ENCODE results near the gene KIAA1328.

The KIAA1328 gene

DNA sequence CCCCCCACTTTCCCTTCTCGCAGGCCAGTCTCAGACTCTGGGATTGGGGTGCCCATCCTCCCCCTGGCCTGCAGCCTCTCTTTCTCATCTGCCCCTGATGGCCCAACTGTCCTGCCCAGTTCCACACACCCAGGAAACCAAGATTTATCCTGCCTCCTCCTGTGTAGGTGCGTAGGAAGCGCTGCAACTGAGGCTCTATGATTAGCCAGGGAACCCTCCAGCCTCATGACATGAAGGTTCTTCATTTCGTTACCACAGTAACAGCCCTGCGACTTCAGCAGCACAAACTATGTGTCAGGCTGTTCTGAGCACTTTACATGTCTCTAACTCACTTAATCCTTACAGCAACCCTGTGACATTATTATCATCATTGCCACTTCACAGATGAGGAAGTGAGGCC is 430.8 kb downstream of the KIAA1328 start:
- no peak for DNase-seq

- no peak for DNase-seq
These were observed 431.6 kb downstream of the KIAA1328 start for GRCh38 chr18:37260367-37261093.

DNA sequence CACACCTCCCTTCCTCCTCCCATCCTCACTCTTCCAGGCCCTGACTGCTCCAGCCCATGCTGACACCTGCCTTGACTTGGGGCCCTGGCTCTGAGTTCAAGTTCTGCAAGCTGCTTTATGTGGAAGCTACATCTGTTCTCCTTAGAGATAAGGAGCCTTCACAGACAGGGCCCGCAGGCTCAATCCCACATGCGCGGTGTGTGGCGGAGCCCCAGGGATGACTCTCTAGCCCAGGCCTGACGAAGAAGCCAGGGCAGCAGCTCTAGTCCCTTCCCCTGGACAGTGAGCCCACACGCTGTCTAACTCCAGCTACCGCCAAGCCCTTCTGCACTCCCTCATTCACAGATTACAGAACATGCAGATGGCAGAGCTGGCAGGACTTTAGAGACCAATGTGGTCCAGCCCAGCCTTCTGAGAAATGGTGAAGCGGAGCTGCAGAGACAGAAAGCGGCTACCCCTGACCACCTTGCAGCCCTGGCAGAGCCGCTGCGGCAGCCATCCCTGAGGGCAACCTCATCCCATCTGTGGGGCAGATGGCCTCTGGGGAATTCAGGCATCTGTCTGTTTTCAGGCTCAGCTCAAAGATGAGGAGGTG is 432.4 kb downstream of the KIAA1328 start:
- DNase-seq = no peak

DNA sequence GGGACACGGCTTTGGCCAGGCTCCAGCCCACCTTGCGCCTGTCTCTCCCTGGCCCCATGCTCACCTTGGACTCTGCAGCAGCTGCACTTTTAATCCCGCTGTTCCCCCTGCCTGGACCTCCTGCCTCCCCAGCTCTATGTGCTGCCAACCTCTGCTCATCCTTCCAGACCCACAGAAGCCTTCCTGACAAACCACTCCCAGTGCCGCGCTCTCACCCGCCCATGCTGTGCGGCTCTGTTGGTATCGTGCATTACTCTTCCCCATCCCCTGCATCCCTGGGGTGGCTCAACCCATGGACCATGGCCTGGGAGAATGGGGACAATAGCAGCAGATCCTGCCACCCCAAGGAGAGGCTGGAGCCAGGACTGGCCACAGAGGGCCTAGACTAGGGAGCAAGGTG is 433.1 kb downstream of the KIAA1328 start:
- DNase-seq = no peak

DNA sequence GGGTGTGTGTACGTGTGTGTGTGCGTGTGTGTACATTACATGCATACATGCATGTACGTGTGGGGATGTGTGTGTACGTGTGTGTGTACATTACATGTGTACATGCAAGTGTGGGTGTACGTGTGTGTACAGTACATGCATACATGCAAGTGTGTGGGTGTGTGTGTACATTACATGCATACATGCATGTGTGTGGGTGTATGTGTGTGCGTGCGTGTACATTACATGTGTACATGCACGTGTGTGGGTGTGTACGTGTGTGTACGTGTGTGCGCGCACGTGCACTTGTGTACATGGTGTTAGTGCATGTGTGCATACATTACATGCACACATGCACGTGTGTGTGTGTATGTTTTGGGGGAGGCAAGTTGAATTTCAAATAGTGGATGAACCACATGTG is 436.0 kb downstream of the KIAA1328 start:
- DNase-seq = no peak

DNA sequence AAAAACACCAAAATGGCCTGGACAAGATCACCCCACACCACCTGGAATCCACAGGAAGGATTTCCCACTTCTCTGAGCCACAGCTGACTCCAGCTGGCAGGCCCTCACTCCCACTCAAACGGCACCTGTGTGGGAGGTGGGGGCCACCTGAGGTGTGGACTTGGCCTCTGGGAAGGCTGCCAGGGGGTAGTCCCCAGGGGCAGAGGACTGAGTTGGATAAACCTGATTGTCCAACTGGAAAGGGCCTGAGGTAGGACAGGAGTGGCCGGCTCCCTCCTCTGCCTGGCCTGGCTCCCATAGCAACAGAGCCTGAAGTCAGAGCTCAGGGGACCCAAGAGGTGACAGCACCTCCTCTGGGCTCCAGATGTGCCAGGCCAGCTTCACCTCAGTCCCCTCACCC is 436.5 kb downstream of the KIAA1328 start:
- no peak for DNase-seq

DNA sequence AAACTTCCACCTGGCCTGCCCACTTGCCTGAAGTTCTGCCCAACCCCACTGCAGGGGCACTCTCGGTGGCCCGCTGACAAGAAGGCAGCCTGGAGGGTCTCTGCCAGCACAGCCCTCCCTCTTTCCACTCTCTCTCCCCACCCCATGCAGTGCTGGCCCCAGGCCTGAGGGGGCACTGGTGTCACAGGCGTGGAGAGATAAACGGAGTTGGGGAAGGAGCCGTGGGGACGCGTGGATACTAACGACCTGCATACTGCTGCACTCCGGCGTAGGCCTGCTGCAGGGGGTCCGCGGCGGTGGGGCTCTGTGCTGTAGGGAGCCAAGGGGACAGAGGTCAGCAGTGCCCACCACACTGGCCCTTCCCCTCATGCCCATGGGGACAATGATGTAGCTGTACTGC is 437.4 kb downstream of the KIAA1328 start:
- DNase-seq = no peak

- DNase-seq = peak; percentile 12
These were observed 441.2 kb downstream of the KIAA1328 start for GRCh38 chr18:37270038-37270665.

GRCh38 chr18:37270666-37271052 is 441.7 kb downstream of the KIAA1328 start:
- DNase-seq = no peak

DNA sequence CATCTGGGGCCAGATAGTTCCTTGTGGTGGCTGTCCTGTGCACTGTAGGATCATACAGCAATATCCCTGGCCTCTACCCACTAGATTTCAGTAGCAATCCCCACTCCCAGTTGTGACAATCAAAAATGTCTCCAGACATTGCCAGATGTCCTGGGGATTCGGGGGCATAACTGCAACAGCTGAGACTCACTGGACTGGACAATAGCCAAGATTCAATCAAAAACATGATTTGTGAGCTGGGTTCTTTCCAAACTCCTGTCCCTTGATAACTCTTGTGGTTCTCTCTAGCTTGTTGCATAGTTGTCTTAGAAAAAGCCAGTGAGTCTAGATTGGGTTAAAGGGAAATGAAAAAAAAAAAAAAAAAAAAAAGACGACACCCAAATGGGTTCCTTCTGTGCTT is 443.3 kb downstream of the KIAA1328 start:
- no peak for DNase-seq

DNA sequence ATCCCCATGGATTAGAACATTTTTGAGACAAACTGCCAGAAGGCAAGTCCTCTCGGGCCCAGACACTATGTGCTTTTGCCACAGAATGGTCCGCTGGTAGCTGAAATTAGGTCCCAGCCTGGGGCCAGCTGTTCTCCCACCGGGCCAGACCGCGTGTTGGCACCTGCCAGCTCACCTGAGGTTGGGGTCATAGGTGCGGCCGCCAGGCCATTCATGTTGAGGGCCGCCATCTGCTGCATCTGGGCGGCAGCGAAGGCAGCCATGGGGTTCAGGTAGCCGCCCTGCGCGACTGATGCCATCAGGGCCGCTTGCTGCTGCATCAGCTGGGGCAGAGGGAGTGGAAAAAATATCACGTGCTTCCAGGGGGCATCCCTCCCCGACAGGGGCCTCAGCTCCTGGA is 443.9 kb downstream of the KIAA1328 start:
- DNase-seq = no peak

DNA sequence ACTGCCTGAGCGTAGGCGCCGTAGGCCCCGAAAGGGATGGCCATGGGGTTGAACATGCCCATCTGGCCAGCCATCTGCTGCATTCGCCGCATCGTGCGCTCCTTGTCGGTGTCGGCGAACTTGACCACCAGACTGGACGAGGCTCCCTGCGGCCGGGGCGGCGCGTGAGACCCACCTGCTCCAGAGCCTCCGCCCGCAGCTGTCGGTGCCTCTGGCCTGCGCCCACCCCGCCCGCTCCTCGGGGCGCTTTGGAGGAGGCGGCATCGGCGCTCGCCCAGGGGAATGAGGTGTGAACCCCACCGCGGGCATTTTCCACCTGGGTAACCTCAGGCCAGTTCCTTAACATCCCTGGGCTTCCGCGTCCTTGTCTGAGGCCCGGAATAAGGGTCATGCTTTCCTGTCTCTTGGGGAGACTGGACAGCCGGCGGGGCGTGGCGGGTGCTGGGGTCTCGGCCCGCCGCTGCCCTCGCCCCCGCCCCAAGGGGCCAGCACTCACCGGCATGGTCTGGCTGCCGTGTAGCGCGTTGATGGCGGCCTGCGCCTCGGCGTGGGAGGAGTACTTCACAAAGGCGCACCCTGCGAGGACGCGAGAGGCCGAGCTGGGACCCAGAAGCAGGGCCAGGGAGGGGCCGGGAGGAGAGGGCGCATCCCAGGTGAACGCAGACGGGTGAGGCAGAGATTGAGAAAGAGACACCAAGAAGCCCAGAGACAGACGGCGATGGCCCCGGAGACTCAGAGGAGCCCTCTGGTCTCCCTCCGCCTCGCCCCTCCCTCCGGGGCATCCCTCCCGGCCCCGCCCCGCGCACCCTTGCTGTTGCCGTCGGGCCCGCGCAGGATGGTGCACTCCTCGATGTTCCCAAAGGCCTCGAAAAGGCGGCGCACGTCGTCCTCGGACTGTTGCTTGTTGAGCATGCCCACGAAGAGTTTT is 445.6 kb downstream of the KIAA1328 start:
- no peak for DNase-seq

- DNase-seq = no peak
These were observed 446.4 kb downstream of the KIAA1328 start for GRCh38 chr18:37275237-37275741.

DNA sequence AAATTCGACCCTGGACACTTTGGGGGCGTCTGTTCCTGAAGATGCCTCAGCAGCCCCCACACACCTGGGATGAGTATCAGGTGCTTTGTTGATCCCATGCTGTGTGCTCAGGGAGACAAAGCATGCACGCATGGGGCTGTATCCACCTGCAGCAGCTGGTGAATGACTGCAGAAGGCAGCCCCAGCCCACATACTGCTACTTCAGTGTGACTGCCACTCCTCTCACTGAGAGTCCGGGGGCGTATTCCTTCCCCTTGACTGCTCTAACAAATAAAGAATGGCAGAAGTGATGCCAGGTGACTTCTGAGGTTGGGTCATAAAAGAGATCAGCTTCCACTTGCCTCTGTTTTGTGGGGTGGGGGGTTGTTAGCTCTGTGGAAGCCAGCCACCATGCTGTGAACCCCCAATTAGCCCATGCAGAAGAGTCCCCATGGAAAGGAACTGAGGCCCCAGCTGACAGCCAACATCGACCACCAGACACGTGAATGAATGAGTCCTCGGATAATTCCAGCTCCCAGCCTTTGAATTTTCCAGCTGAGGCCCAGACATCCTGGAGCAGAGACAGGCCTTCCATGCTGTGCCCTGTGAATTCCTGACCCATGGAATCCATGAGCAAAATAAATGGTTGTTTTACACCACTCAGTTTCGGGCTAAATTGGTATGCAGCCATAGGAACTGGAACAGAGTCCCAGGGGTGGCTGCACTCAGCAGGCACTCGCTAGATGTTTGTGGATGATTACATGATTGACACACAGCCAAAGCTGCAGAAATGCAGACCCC is 447.4 kb downstream of the KIAA1328 start:
- DNase-seq = no peak

GRCh38 chr18:37277804-37278203 is 448.9 kb downstream of the KIAA1328 start:
- DNase-seq = no peak

All from effector CD4-positive, alpha-beta T cell (primary cell).